ENCODE results near the gene GPSM1. TPM values are rescaled to one million over a fixed set of nuclear protein-coding genes. Genes with fewer than 3 reads are reported as not detected.

GPSM1 gene
- total RNA-seq, 1 donor from 2014 or later, result 59.4 TPM

GRCh38 chr9:136400038-136400834 is 72.9 kb downstream of the GPSM1 start, which contains the start of gene SNAPC4:
TSS of gene SNAPC4 (minus strand) at chr9:136400170. CDS start at chr9:136398428, 1,742 bp downstream.
- no peaks in the 10 kb centered on the region for H3K27me3 ChIP-seq (ENCODE audit: insufficient read depth, low read length)
- peak within 1 kb of the TSS; percentile 99 for H3K4me2 ChIP-seq (ENCODE audit: low read length)
- FAIRE-seq, result no peak
- Mint-ChIP-seq H3K4me1 (ENCODE audit: low read depth, unreplicated experiment) (peaks cover 9% of the 10 kb centered on the region), H3K27me3 (ENCODE audit: low read depth, unreplicated experiment) (no peaks in the 10 kb centered on the region), H3K9me3 (ENCODE audit: unreplicated experiment) (no peaks in the 10 kb centered on the region), H3K27ac (ENCODE audit: unreplicated experiment) (peak within 1 kb of the TSS; percentile 88), H3K4me3 (ENCODE audit: unreplicated experiment) (peak within 1 kb of the TSS; percentile 96), H3K36me3 (ENCODE audit: low read depth, unreplicated experiment) (peaks cover 11% of the 10 kb centered on the region)
- peaks cover 36% of the 10 kb centered on the region for H3K79me2 ChIP-seq (ENCODE audit: insufficient read depth, low read length)
- peak; percentile 49 for DNase-seq (ENCODE audit: low read depth)
- H3K4me3 ChIP-seq (ENCODE audit: insufficient read depth, low read depth, low read length), result peak within 1 kb of the TSS; percentile 82
- peak; percentile 42 for TF ChIP-seq CTCF (IDR thresholded peaks at IDR 0.05; ENCODE audit: insufficient read depth, low read depth, low read length)
- TF ChIP-seq EZH2 (IDR thresholded peaks at IDR 0.05; ENCODE audit: insufficient read depth, low read length), result no peak
- peaks cover 13% of the 10 kb centered on the region for H3K36me3 ChIP-seq (ENCODE audit: insufficient read depth, low read length)
- H4K20me1 ChIP-seq (ENCODE audit: insufficient read depth, low read length), result peaks cover 36% of the 10 kb centered on the region
- H3K4me1 ChIP-seq (ENCODE audit: insufficient read depth, low read length), result peaks cover 15% of the 10 kb centered on the region
- H3K9ac ChIP-seq (ENCODE audit: low read length), result peak within 1 kb of the TSS; percentile 91
- peak within 1 kb of the TSS; percentile 85 for H2AFZ ChIP-seq (ENCODE audit: low read depth, low read length)
- no peaks in the 10 kb centered on the region for H3K9me3 ChIP-seq (ENCODE audit: insufficient read depth, low read depth, low read length)
- peak within 1 kb of the TSS; percentile 51 for H3K27ac ChIP-seq (ENCODE audit: low read depth, low read length)

GRCh38 chr9:136401173-136401922 is 74.0 kb downstream of the GPSM1 start:
- FAIRE-seq (no peak), DNase-seq (ENCODE audit: low read depth) (no peak)
- Mint-ChIP-seq H3K4me1 (ENCODE audit: low read depth, unreplicated experiment) (peaks cover 9% of the 10 kb centered on the region), H3K9me3 (ENCODE audit: unreplicated experiment) (no peaks in the 10 kb centered on the region), H3K27me3 (ENCODE audit: low read depth, unreplicated experiment) (no peaks in the 10 kb centered on the region), H3K36me3 (ENCODE audit: low read depth, unreplicated experiment) (peaks cover 11% of the 10 kb centered on the region), H3K4me3 (ENCODE audit: unreplicated experiment) (peak overlapping the region; percentile 60), H3K27ac (ENCODE audit: unreplicated experiment) (peak overlapping the region; percentile 26)
- peaks cover 35% of the 10 kb centered on the region for H4K20me1 ChIP-seq (ENCODE audit: insufficient read depth, low read length)
- H3K9me3 ChIP-seq (ENCODE audit: insufficient read depth, low read depth, low read length), result no peaks in the 10 kb centered on the region
- no peak overlapping the region for H3K27ac ChIP-seq (ENCODE audit: low read depth, low read length)
- TF ChIP-seq CTCF (IDR thresholded peaks at IDR 0.05; ENCODE audit: insufficient read depth, low read depth, low read length), result no peak
- no peak for TF ChIP-seq EZH2 (IDR thresholded peaks at IDR 0.05; ENCODE audit: insufficient read depth, low read length)
- no peak overlapping the region for H3K4me2 ChIP-seq (ENCODE audit: low read length)
- H3K27me3 ChIP-seq (ENCODE audit: insufficient read depth, low read length), result no peaks in the 10 kb centered on the region
- no peak overlapping the region for H2AFZ ChIP-seq (ENCODE audit: low read depth, low read length)
- no peak overlapping the region for H3K4me3 ChIP-seq (ENCODE audit: insufficient read depth, low read depth, low read length)
- H3K4me1 ChIP-seq (ENCODE audit: insufficient read depth, low read length), result peaks cover 15% of the 10 kb centered on the region
- peaks cover 12% of the 10 kb centered on the region for H3K36me3 ChIP-seq (ENCODE audit: insufficient read depth, low read length)
- peaks cover 34% of the 10 kb centered on the region for H3K79me2 ChIP-seq (ENCODE audit: insufficient read depth, low read length)
- H3K9ac ChIP-seq (ENCODE audit: low read length), result no peak overlapping the region
